Activated CD4-positive, alpha-beta memory T cell treated with anti-CD3 and anti-CD28 coated beads for 36 hours (primary cell): ENCODE measurements around the gene HNRNPL. TPM values are rescaled to one million over a fixed set of nuclear protein-coding genes. Genes with fewer than 3 reads are reported as not detected.
A peak's percentile ranks its signal among the peaks of the same experiment; 100 is the strongest.
"Not testable (repeated sequence)": the region's sequence is repeated elsewhere in the genome, so short reads cannot be mapped to it uniquely, and the experiment has no call there.

Experiments
- CTCF ChIA-PET: fragments of 350-600 bp; sonication (Branson Sonifier 250); formaldehyde crosslinking; loops from one replicate; lab custom pipeline; 2021; ENCODE audit warnings: antibody characterized with exemption, inconsistent platforms; lab: Charles Lee
- POLR2A ChIA-PET: fragments of 350-600 bp; sonication (Branson Sonifier 250); formaldehyde crosslinking; loops from one replicate; lab custom pipeline; 2021; ENCODE audit warnings: antibody characterized with exemption; lab: Charles Lee
- DNase-seq: peaks from one replicate; pipeline ENCODE4 v3.0.0-alpha.2; 2020
- H3K27ac Mint-ChIP-seq: one replicate; pipeline ENCODE4 v1.8.0; 2021; ENCODE audit warnings: mixed read lengths
- H3K27me3 Mint-ChIP-seq: one replicate; pipeline ENCODE4 v1.8.0; 2021; ENCODE audit warnings: mixed read lengths
- H3K36me3 Mint-ChIP-seq: one replicate; pipeline ENCODE4 v1.8.0; 2021; ENCODE audit warnings: mixed read lengths
- H3K4me1 Mint-ChIP-seq: one replicate; pipeline ENCODE4 v1.8.0; 2021; ENCODE audit warnings: low read depth, mixed read lengths
- H3K4me3 Mint-ChIP-seq: one replicate; pipeline ENCODE4 v1.8.0; 2021; ENCODE audit warnings: mild to moderate bottlenecking, mixed read lengths
- H3K9me3 Mint-ChIP-seq: one replicate; pipeline ENCODE4 v1.8.0; 2021; ENCODE audit warnings: mixed read lengths
- intact Hi-C: fragments of 100-400 bp; cut with micrococcal nuclease; formaldehyde crosslinking; loops from one replicate; pipeline ENCODE4 v1.15.1; 2023
- total RNA-seq, 2 experiments: library from RNA; stranded (reverse); gene quantifications; one replicate each; pipeline ENCODE4 v1.2.3, GENCODE V29; 2021

The HNRNPL gene
- total RNA-seq, 2 experiments from 2014 or later = 646 to 671 TPM

GRCh38 chr19:38880076-38880881, 30.5 kb upstream of the HNRNPL start:
- ChIA-PET CTCF (interaction anchor here (4.9 kb wide), 1 partner anchor 8 kb away, joined by 51 read pairs; no protein-coding TSS in a partner anchor), POLR2A (interaction anchor here (0.6 kb wide), 1 partner anchor 21 kb away, joined by 3 read pairs; no protein-coding TSS in a partner anchor)
- no peak overlapping the region for H3K4me3 Mint-ChIP-seq
- H3K27me3 Mint-ChIP-seq = no peaks in the 10 kb centered on the region
- DNase-seq = no peak
- H3K9me3 Mint-ChIP-seq = no peaks in the 10 kb centered on the region
- intact Hi-C loops = no loop called here
- H3K36me3 Mint-ChIP-seq = peaks cover 14% of the 10 kb centered on the region
- peaks cover 30% of the 10 kb centered on the region for H3K4me1 Mint-ChIP-seq
- peak overlapping the region; percentile 70 for H3K27ac Mint-ChIP-seq

GRCh38 chr19:38879400-38879751, 29.6 kb upstream of the HNRNPL start:
- Mint-ChIP-seq H3K27me3 (no peaks in the 10 kb centered on the region), H3K4me3 (no peak overlapping the region), H3K27ac (peak overlapping the region; percentile 99), H3K4me1 (peaks cover 30% of the 10 kb centered on the region), H3K36me3 (peaks cover 14% of the 10 kb centered on the region), H3K9me3 (no peaks in the 10 kb centered on the region)
- POLR2A ChIA-PET = interaction anchor here (0.6 to 2.1 kb wide), 6 partner anchors 10 to 47 kb away, joined by 3 to 6 read pairs (median 4); partner anchors contain the start of genes ECH1, NFKBIB and SIRT2
- DNase-seq = no peak
- intact Hi-C loops = no loop called here
- CTCF ChIA-PET = interaction anchor here (0.7 to 4.9 kb wide), 6 partner anchors 9 to 245 kb away, joined by 4 to 51 read pairs (median 5); partner anchors contain the start of genes MRPS12 and SARS2

GRCh38 chr19:38878575-38879399, 29.0 kb upstream of the HNRNPL start:
- Mint-ChIP-seq H3K27ac (peak overlapping the region; percentile 99), H3K4me1 (peaks cover 30% of the 10 kb centered on the region), H3K27me3 (no peaks in the 10 kb centered on the region), H3K9me3 (no peaks in the 10 kb centered on the region), H3K4me3 (peak overlapping the region; percentile 98), H3K36me3 (peaks cover 14% of the 10 kb centered on the region)
- ChIA-PET CTCF (interaction anchor here (0.7 to 4.9 kb wide), 9 partner anchors 8 to 244 kb away, joined by 3 to 51 read pairs (median 5); partner anchors contain the start of genes MRPS12 and SARS2), POLR2A (interaction anchor here (1.1 to 2.1 kb wide), 8 partner anchors 10 to 47 kb away, joined by 3 to 10 read pairs (median 5); partner anchors contain the start of genes ECH1, NFKBIB and SIRT2)
- intact Hi-C loops = no loop called here
- DNase-seq = no peak

- peak within 1 kb of the TSS; percentile 99 for H3K27ac Mint-ChIP-seq
- CTCF ChIA-PET = interaction anchor here (0.7 to 4.9 kb wide), 8 partner anchors 8 to 108 kb away, joined by 3 to 51 read pairs (median 5); partner anchors contain the start of genes MRPS12 and SARS2
- POLR2A ChIA-PET = interaction anchor here (1.2 to 2.1 kb wide), 6 partner anchors 9 to 46 kb away, joined by 4 to 10 read pairs (median 5); partner anchors contain the start of genes ECH1, NFKBIB and SIRT2
- peaks cover 11% of the 10 kb centered on the region for H3K36me3 Mint-ChIP-seq
- intact Hi-C loops = no loop called here
- H3K4me3 Mint-ChIP-seq = peak within 1 kb of the TSS; percentile 98
- no peaks in the 10 kb centered on the region for H3K27me3 Mint-ChIP-seq
- peaks cover 33% of the 10 kb centered on the region for H3K4me1 Mint-ChIP-seq
- peak; percentile 84 for DNase-seq
- H3K9me3 Mint-ChIP-seq = no peaks in the 10 kb centered on the region
Observed at GRCh38 chr19:38877781-38878574, 28.2 kb upstream of the HNRNPL start, which contains the start of gene RINL. Gene RINL (minus strand): TSS chr19:38878275. CDS start chr19:38876742, 1,533 bp downstream.

GRCh38 chr19:38875656-38876395, 26.0 kb upstream of the HNRNPL start:
- no peak for DNase-seq
- Mint-ChIP-seq H3K9me3 (no peaks in the 10 kb centered on the region), H3K36me3 (peaks cover 11% of the 10 kb centered on the region), H3K4me3 (peak overlapping the region; percentile 39), H3K4me1 (peaks cover 31% of the 10 kb centered on the region), H3K27me3 (no peaks in the 10 kb centered on the region), H3K27ac (peak overlapping the region; percentile 69)
- ChIA-PET CTCF (interaction anchor here (0.6 to 4.9 kb wide), 3 partner anchors 12 to 102 kb away, joined by 3 to 51 read pairs (median 3); partner anchors contain the start of genes MRPS12 and SARS2), POLR2A (no interaction called here)
- intact Hi-C loops = no loop called here

- Mint-ChIP-seq H3K36me3 (peaks cover 28% of the 10 kb centered on the region), H3K27ac (peak overlapping the region; percentile 3), H3K4me1 (peaks cover 42% of the 10 kb centered on the region)
- POLR2A ChIA-PET, H3K27me3 Mint-ChIP-seq, DNase-seq, H3K4me3 Mint-ChIP-seq, intact Hi-C loops, H3K9me3 Mint-ChIP-seq: not testable (repeated sequence)
- CTCF ChIA-PET = interaction anchor here (2.2 kb wide), 1 partner anchor 14 kb away, joined by 17 read pairs; no protein-coding TSS in a partner anchor
Observed at GRCh38 chr19:38873400-38873799, 23.6 kb upstream of the HNRNPL start.

- peak overlapping the region; percentile 70 for H3K4me3 Mint-ChIP-seq
- H3K36me3 Mint-ChIP-seq = peaks cover 27% of the 10 kb centered on the region
- ChIA-PET CTCF (interaction anchor here (0.9 to 4.4 kb wide), 9 partner anchors 8 to 468 kb away, joined by 3 to 19 read pairs (median 12); partner anchors contain the start of genes FAM98C, MRPS12 and SARS2), POLR2A (interaction anchor here (0.5 to 2.9 kb wide), 6 partner anchors 19 to 622 kb away, joined by 3 to 24 read pairs (median 4); partner anchors contain the start of gene HNRNPL)
- intact Hi-C loops = no loop called here
- H3K27ac Mint-ChIP-seq = peak overlapping the region; percentile 69
- no peak for DNase-seq
- H3K27me3 Mint-ChIP-seq = no peaks in the 10 kb centered on the region
- no peaks in the 10 kb centered on the region for H3K9me3 Mint-ChIP-seq
- H3K4me1 Mint-ChIP-seq = peaks cover 36% of the 10 kb centered on the region
Observed at GRCh38 chr19:38870612-38871011, 20.8 kb upstream of the HNRNPL start.

- Mint-ChIP-seq H3K27me3 (no peaks in the 10 kb centered on the region), H3K4me3 (peak overlapping the region; percentile 76), H3K4me1 (peaks cover 40% of the 10 kb centered on the region), H3K27ac (peak overlapping the region; percentile 79), H3K36me3 (peaks cover 27% of the 10 kb centered on the region), H3K9me3 (no peaks in the 10 kb centered on the region)
- DNase-seq = peak; percentile 94
- intact Hi-C loops = loop anchor here (1.0 to 5.0 kb wide), 3 partner anchors 13 to 38 kb away; partner anchors contain the start of gene ECH1
- ChIA-PET POLR2A (interaction anchor here (0.5 to 2.9 kb wide), 7 partner anchors 8 to 479 kb away, joined by 3 to 24 read pairs (median 5); partner anchors contain the start of genes ECH1, HNRNPL and RINL), CTCF (interaction anchor here (0.7 to 4.4 kb wide), 17 partner anchors 9 to 571 kb away, joined by 3 to 19 read pairs (median 5); partner anchors contain the start of genes MRPS12, NFKBIB, RINL and SARS2)
Observed at GRCh38 chr19:38869836-38870607, 20.2 kb upstream of the HNRNPL start.

- CTCF ChIA-PET = interaction anchor here (0.7 to 4.4 kb wide), 16 partner anchors 9 to 572 kb away, joined by 3 to 19 read pairs (median 5); partner anchors contain the start of genes MRPS12, NFKBIB, RINL and SARS2
- H3K9me3 Mint-ChIP-seq = no peaks in the 10 kb centered on the region
- peaks cover 27% of the 10 kb centered on the region for H3K36me3 Mint-ChIP-seq
- intact Hi-C loops = loop anchor here (1.0 to 5.0 kb wide), 3 partner anchors 12 to 37 kb away; partner anchors contain the start of gene ECH1
- peaks cover 47% of the 10 kb centered on the region for H3K4me1 Mint-ChIP-seq
- DNase-seq = no peak
- H3K4me3 Mint-ChIP-seq = peak overlapping the region; percentile 76
- peak overlapping the region; percentile 79 for H3K27ac Mint-ChIP-seq
- no peaks in the 10 kb centered on the region for H3K27me3 Mint-ChIP-seq
- POLR2A ChIA-PET = interaction anchor here (0.6 to 2.9 kb wide), 6 partner anchors 8 to 134 kb away, joined by 3 to 24 read pairs (median 5); partner anchors contain the start of genes ECH1, HNRNPL and RINL
Observed at GRCh38 chr19:38869160-38869835, 19.5 kb upstream of the HNRNPL start.
